SK-N-SH (cell line): ENCODE measurements around the gene CNOT4. TPM values are rescaled to one million over a fixed set of nuclear protein-coding genes. Genes with fewer than 3 reads are reported as not detected.

Experiments used
- CTCF ChIA-PET: fragments of 300-600, 350-600 bp; formaldehyde crosslinking; extraction: SDS; loops from one replicate; lab custom pipeline; 2021; lab: Yijun Ruan, JAX
- POLR2A ChIA-PET: fragments of 350-600 bp; sonication (Branson Sonifier 250); formaldehyde crosslinking; extraction: SDS; loops from one replicate; lab custom pipeline; 2020; ENCODE audit warnings: antibody characterized with exemption, inconsistent platforms; lab: Yijun Ruan, JAX
- DNase-seq: peaks from one replicate; pipeline ENCODE4 v3.0.0; 2012
- H2AFZ ChIP-seq: fragments of 200-600 bp; sonication (generic); 2 replicates; pipeline ENCODE4 v1.8.1; 2016; ENCODE audit warnings: antibody characterized with exemption, mild to moderate bottlenecking, low read depth
- H3F3A ChIP-seq: fragments of 200-600 bp; sonication (generic); replicated peaks from 2 replicates; pipeline ENCODE3; 2016; ENCODE audit warnings: antibody characterized with exemption, mild to moderate bottlenecking; ENCODE audit not compliant: insufficient read depth
- H3K27ac ChIP-seq, 2 experiments: fragments of 200-500 bp in 1 of 2; fragments of 200-600 bp in 1 of 2; sonication (Bioruptor generic) in 1 of 2; sonication (generic), shearing (Covaris generic) in 1 of 2; 2 replicates each; pipeline versions ENCODE4 v1.5.1 to v1.6.1; 2014 to 2016; ENCODE audit warnings: low read depth in 2 of 2, inconsistent platforms in 1 of 2, low read length in 1 of 2, mild to moderate bottlenecking in 1 of 2, mixed read lengths in 1 of 2
- H3K27me3 ChIP-seq: fragments of 200-600 bp; sonication (generic), shearing (Covaris generic); 2 replicates; pipeline ENCODE4 v1.6.1; 2016; ENCODE audit warnings: mixed run types; ENCODE audit not compliant: insufficient read depth
- H3K36me3 ChIP-seq, 2 experiments: fragments of 200-500 bp in 1 of 2; fragments of 200-600 bp in 1 of 2; sonication (Bioruptor generic) in 1 of 2; sonication (generic) in 1 of 2; replicated peaks in 1 of 2; 2 replicates each; pipeline versions ENCODE3 to v1.5.1; 2014 to 2016; ENCODE audit warnings: low read length in 1 of 2, mild to moderate bottlenecking in 1 of 2; ENCODE audit not compliant: insufficient read depth in 2 of 2, control insufficient read depth in 1 of 2
- H3K4me1 ChIP-seq, 2 experiments: fragments of 200-500 bp in 1 of 2; fragments of 200-600 bp in 1 of 2; sonication (Bioruptor generic) in 1 of 2; sonication (generic), shearing (Covaris generic) in 1 of 2; 2 replicates each; pipeline versions ENCODE4 v1.5.1 to v1.6.1; 2014 to 2016; ENCODE audit warnings: low read depth in 1 of 2, low read length in 1 of 2, mixed run types in 1 of 2; ENCODE audit not compliant: insufficient read depth in 2 of 2, control insufficient read depth in 1 of 2
- H3K4me2 ChIP-seq: fragments of 200-600 bp; sonication (generic), shearing (Covaris generic); 2 replicates; pipeline ENCODE4 v1.6.1; 2017; ENCODE audit warnings: mixed run types
- H3K4me3 ChIP-seq, 2 experiments: fragments of 200-500 bp in 1 of 2; fragments of 200-600 bp in 1 of 2; sonication (Bioruptor generic) in 1 of 2; sonication (generic), shearing (Covaris generic) in 1 of 2; 2 replicates each; pipeline versions ENCODE4 v1.5.1 to v1.8.1; 2014 to 2016; ENCODE audit warnings: low read depth in 2 of 2, inconsistent platforms in 1 of 2, low read length in 1 of 2, mild to moderate bottlenecking in 1 of 2, mixed read lengths in 1 of 2, moderate library complexity in 1 of 2
- H3K79me2 ChIP-seq: fragments of 200-600 bp; sonication (generic); 2 replicates; pipeline ENCODE4 v1.8.1; 2017; ENCODE audit warnings: mild to moderate bottlenecking; ENCODE audit not compliant: insufficient read depth
- H3K9ac ChIP-seq: fragments of 200-600 bp; sonication (generic); 2 replicates; pipeline ENCODE4 v1.6.1; 2017; ENCODE audit warnings: mixed run types
- H3K9me2 ChIP-seq: fragments of 200-600 bp; sonication (generic); 2 replicates; pipeline ENCODE4 v1.6.1; 2017; ENCODE audit warnings: mixed run types
- H3K9me3 ChIP-seq: fragments of 200-600 bp; sonication (generic); 2 replicates; pipeline ENCODE4 v1.6.1; 2017; ENCODE audit warnings: mixed run types, mild to moderate bottlenecking, moderate library complexity
- H4K20me1 ChIP-seq: fragments of 200-600 bp; sonication (generic); 2 replicates; pipeline ENCODE4 v1.6.1; 2017; ENCODE audit warnings: mild to moderate bottlenecking, mixed run types; ENCODE audit not compliant: insufficient read depth
- CHD2 ChIP-seq: fragments of 150-350 bp; IDR thresholded peaks from 2 replicates; pipeline ENCODE4 v1.6.1; 2018; ENCODE audit warnings: low read length; ENCODE audit not compliant: partially characterized antibody
- CTCF ChIP-seq: fragments of 200-600 bp; sonication (generic); IDR thresholded peaks from 2 replicates; pipeline ENCODE4 v1.6.1; 2017; ENCODE audit warnings: antibody characterized with exemption, mild to moderate bottlenecking, moderate library complexity
- ELF1 ChIP-seq: IDR thresholded peaks from 2 replicates; pipeline ENCODE4 v1.4.0; 2012
- EZH2phosphoT487 ChIP-seq: fragments of 200-600 bp; sonication (generic); IDR thresholded peaks from 2 replicates; pipeline ENCODE4 v1.6.1; 2017; ENCODE audit warnings: low read depth, mixed run types, mild to moderate bottlenecking, antibody characterized with exemption, moderate library complexity, borderline replicate concordance
- FOSL2 ChIP-seq: IDR thresholded peaks from 2 replicates; pipeline ENCODE4 v1.4.0; 2012; ENCODE audit warnings: low read depth, mild to moderate bottlenecking, moderate library complexity, borderline replicate concordance
- FOXJ3 ChIP-seq: sonication (generic); formaldehyde crosslinking; IDR thresholded peaks from 2 replicates; pipeline ENCODE4 v1.5.1; 2020; ENCODE audit warnings: mild to moderate bottlenecking, missing genetic modification reagents
- FOXM1 ChIP-seq: IDR thresholded peaks from 2 replicates; pipeline ENCODE4 v1.4.0; 2012; ENCODE audit warnings: low read depth, mild to moderate bottlenecking
- GATA2 ChIP-seq: sonication (generic); formaldehyde crosslinking; IDR thresholded peaks from 2 replicates; pipeline ENCODE4 v1.5.0; 2020; ENCODE audit warnings: mild to moderate bottlenecking, missing genetic modification reagents
- IRF3 ChIP-seq: fragments of 150-350 bp; IDR thresholded peaks from 2 replicates; pipeline ENCODE4 v1.6.1; 2016; ENCODE audit warnings: mild to moderate bottlenecking, low read depth, low read length
- MAX ChIP-seq: IDR thresholded peaks from 2 replicates; pipeline ENCODE4 v1.4.0; 2012; ENCODE audit warnings: low read depth
- MEF2A ChIP-seq: IDR thresholded peaks from 2 replicates; pipeline ENCODE4 v1.4.0; 2012; ENCODE audit warnings: low read depth, borderline replicate concordance
- MXI1 ChIP-seq: IDR thresholded peaks from 2 replicates; pipeline ENCODE4 v1.6.1; 2012; ENCODE audit warnings: mild to moderate bottlenecking, low read depth, low read length, improper control_type of control experiment
- NRF1 ChIP-seq: IDR thresholded peaks from 2 replicates; pipeline ENCODE4 v1.6.1; 2012; ENCODE audit warnings: low read depth, mild to moderate bottlenecking, low read length
- RAD21 ChIP-seq: IDR thresholded peaks from 2 replicates; pipeline ENCODE4 v1.6.1; 2012; ENCODE audit warnings: mild to moderate bottlenecking, low read length
- RXRA ChIP-seq: IDR thresholded peaks from 2 replicates; pipeline ENCODE4 v1.4.0; 2012; ENCODE audit warnings: low read depth, mild to moderate bottlenecking, borderline replicate concordance
- SIN3A ChIP-seq: IDR thresholded peaks from 2 replicates; pipeline ENCODE4 v1.6.1; 2012; ENCODE audit warnings: low read depth, mild to moderate bottlenecking, low read length, moderate library complexity, borderline replicate concordance
- TCF12 ChIP-seq: IDR thresholded peaks from 2 replicates; pipeline ENCODE4 v1.4.0; 2012
- TEAD4 ChIP-seq: IDR thresholded peaks from 2 replicates; pipeline ENCODE4 v1.4.0; 2012; ENCODE audit warnings: mild to moderate bottlenecking, borderline replicate concordance; ENCODE audit not compliant: insufficient read depth
- YY1 ChIP-seq: IDR thresholded peaks from 2 replicates; pipeline ENCODE4 v1.4.0; 2012; ENCODE audit warnings: low read depth, mild to moderate bottlenecking
- ZBTB33 ChIP-seq: IDR thresholded peaks from 2 replicates; pipeline ENCODE4 v1.4.0; 2012; ENCODE audit warnings: low read depth, borderline replicate concordance
- WGBS: methylation state at CpG from one replicate; pipeline ENCODE4 v1.1.6; 2017; ENCODE audit warnings: low lambda C conversion rate; 5-methylcytosine and 5-hydroxymethylcytosine counted together
- polyA plus RNA-seq, 3 experiments: library from polyadenylated mRNA; depleted of rRNA; stranded (reverse); fragments of >200 nt; gene quantifications; 2 replicates each; pipeline ENCODE4 v1.2.3, GENCODE V29; 2012

CNOT4 gene
- polyA plus RNA-seq, 1 of the 3 experiments (the other 2 are of a cell fraction) = 8.0 TPM

GRCh38 chr7:135317676-135318325 lies 192.1 kb downstream of the CNOT4 start:
- Histone ChIP-seq H3F3A (no peaks in the 10 kb centered on the region), H3K4me2 (no peak overlapping the region), H3K36me3 (no peaks in the 10 kb centered on the region), H3K27ac (no peak overlapping the region), H3K9me2 (no peaks in the 10 kb centered on the region), H4K20me1 (no peaks in the 10 kb centered on the region), H3K27me3 (no peaks in the 10 kb centered on the region), H3K4me3 (no peak overlapping the region), H2AFZ (no peak overlapping the region), H3K4me1 (peaks cover 0 to 32% of the 10 kb centered on the region in 2 experiments; a peak in 2 of 4 replicates), H3K79me2 (no peaks in the 10 kb centered on the region), H3K9me3 (no peaks in the 10 kb centered on the region), H3K9ac (no peak overlapping the region)
- CTCF ChIA-PET = interaction anchor here (0.7 to 4.5 kb wide), 9 partner anchors 10 to 137 kb away, joined by 3 to 34 read pairs (median 3); no protein-coding TSS in a partner anchor
- POLR2A ChIA-PET = interaction anchor here (0.5 kb wide), 1 partner anchor 58 kb away, joined by 3 read pairs; no protein-coding TSS in a partner anchor
- TF ChIP-seq EZH2phosphoT487 = no peak
- TF ChIP-seq ELF1 = no peak
- no peak for TF ChIP-seq CHD2
- TF ChIP-seq FOXM1 = no peak
- no peak for TF ChIP-seq NRF1
- TF ChIP-seq TEAD4 = no peak
- no peak for TF ChIP-seq TCF12
- no peak for TF ChIP-seq MEF2A
- TF ChIP-seq GATA2 (CRISPR knock-in tag) = no peak
- 82% methylated on average over 10 of the region's 10 CpGs for WGBS
- DNase-seq = no peak

- TF ChIP-seq FOXJ3 (CRISPR knock-in tag) (no peak), ELF1 (no peak), FOSL2 (no peak), SIN3A (no peak), GATA2 (CRISPR knock-in tag) (no peak), CTCF (no peak), NRF1 (no peak), IRF3 (no peak), YY1 (no peak), RAD21 (no peak), ZBTB33 (no peak), RXRA (no peak), MXI1 (no peak), MAX (no peak)
- H3K9ac ChIP-seq = no peak overlapping the region
- H3K4me3 ChIP-seq = no peak overlapping the region
- no peaks in the 10 kb centered on the region for H4K20me1 ChIP-seq
- DNase-seq = no peak
- H3K27me3 ChIP-seq = no peaks in the 10 kb centered on the region
- H3K27ac ChIP-seq = no peak overlapping the region
- no peaks in the 10 kb centered on the region for H3K36me3 ChIP-seq
- POLR2A ChIA-PET = no interaction called here
- no peaks in the 10 kb centered on the region for H3K9me2 ChIP-seq
- no peak overlapping the region for H2AFZ ChIP-seq
- H3K4me2 ChIP-seq = no peak overlapping the region
- no peaks in the 10 kb centered on the region for H3K9me3 ChIP-seq
- WGBS = 77% methylated on average over 8 of the region's 8 CpGs
- H3K4me1 ChIP-seq = peaks cover 0 to 21% of the 10 kb centered on the region in 2 experiments; a peak in 2 of 4 replicates
- H3K79me2 ChIP-seq = no peaks in the 10 kb centered on the region
- CTCF ChIA-PET = interaction anchor here (4.5 kb wide), 1 partner anchor 19 kb away, joined by 34 read pairs; no protein-coding TSS in a partner anchor
- H3F3A ChIP-seq = no peaks in the 10 kb centered on the region
Observed at GRCh38 chr7:135316648-135317313, 193.1 kb downstream of the CNOT4 start.
